Myocyte (in vitro differentiated cells): Measurements from ENCODE around the gene PPP1R3G. TPM values are rescaled to one million over a fixed set of nuclear protein-coding genes. Genes with fewer than 3 reads are reported as not detected.
"Not testable (repeated sequence)": the region's sequence is repeated elsewhere in the genome, so short reads cannot be mapped to it uniquely, and the experiment has no call there.

Experiments used
- DNase-seq: peaks from one replicate; pipeline ENCODE4 v3.0.0-alpha.2; 2012; ENCODE audit warnings: low read depth
- total RNA-seq: library from RNA; depleted of rRNA; stranded (reverse); fragments of >200 nt; gene quantifications from 2 replicates; pipeline ENCODE4 v1.2.3, GENCODE V29; 2014

Gene PPP1R3G
- total RNA-seq, 1 donor from 2014 or later = 1.0 TPM

- no peak for DNase-seq
Measured at GRCh38 chr6:5116243-5116991, 31.3 kb downstream of the PPP1R3G start.

GRCh38 chr6:5119090-5119951 lies 34.2 kb downstream of the PPP1R3G start:
- DNase-seq = no peak

DNA sequence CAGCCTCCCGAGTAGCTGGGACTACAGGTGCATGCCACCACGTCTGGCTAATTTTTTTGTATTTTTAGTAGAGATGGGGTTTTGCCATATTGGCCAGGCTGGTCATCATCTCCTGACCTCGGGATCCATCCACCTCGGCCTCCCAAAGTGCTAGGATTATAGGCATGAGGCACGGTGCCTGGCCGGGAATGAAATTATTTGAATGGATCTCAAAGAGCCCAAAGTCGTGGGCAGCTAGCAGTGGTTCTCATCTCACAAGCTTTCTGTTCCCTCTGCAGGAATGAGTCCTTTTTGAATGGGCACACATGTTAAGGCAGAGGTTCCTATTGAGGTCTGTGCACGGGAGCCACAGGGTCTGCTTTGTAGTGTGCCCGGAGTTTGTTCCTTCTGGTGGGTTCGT lies 34.9 kb downstream of the PPP1R3G start:
- no peak for DNase-seq

DNA sequence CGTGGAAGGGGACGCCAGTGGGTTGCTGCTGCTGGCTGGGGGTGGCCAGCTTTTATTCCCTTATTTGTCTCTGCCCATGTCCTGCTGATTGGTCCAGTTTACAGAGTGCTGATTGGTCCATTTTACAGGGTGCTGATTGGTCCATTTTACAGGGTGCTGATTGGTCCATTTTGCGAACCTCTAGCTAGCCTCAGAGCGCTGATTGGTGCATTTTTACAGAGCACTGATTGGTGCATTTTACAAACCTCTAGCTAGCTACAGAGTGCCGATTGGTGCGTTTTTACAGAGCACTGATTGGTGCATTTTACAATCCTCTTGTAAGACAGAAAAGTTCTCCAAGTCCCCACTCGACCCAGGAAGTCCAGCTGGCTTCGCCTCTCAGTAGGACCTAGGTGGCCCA lies 35.4 kb downstream of the PPP1R3G start:
- not testable (repeated sequence) for DNase-seq

GRCh38 chr6:5121479-5121878 lies 36.3 kb downstream of the PPP1R3G start:
- DNase-seq = no peak

DNA sequence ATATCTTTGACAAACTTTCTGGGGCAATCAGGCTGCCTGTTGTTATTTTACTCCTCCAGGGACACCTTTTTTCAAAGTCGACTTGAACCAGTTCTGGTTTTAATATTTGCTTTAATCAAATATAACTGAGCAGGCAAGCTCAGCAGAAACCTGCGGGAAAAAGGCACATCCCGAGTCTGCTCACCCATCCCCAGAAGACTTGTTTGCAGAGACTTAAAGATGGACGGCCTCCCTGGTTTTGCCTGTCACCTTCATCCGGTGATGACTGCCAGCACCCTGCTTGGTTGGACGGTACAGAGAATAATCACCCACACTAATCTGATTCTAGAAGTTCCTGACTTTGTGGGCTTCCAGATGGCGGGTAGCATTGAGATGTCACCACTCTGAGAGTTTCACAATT lies 36.8 kb downstream of the PPP1R3G start:
- DNase-seq = no peak

DNA sequence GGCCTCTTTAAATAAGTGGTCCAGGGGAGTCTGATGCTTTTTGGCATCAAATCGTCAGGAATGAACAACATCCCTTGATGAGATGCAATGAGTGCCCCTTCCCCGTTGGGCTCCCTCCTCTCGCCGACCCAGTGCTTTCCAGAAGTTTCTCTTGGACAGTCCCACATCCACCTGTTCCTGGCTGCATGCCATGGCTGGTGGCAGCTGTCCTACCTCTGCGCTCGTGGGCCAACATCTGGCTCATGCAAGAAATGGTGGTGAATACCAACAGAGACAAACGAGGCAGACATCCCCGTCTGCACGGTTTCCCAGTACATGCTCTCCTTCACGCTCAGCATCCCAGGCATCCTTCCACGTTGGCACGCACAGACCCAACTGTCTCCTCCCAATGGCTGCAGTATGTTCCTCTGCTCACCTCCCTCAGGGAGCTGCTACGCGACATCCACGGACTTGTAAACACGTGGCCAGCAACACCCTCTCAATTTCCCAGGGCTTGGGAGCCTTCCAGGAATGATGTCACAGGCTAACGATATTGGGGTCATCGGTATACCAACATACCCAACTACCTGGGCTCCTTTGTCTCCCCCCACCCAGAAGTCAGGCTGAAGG lies 37.5 kb downstream of the PPP1R3G start:
- no peak for DNase-seq

DNA sequence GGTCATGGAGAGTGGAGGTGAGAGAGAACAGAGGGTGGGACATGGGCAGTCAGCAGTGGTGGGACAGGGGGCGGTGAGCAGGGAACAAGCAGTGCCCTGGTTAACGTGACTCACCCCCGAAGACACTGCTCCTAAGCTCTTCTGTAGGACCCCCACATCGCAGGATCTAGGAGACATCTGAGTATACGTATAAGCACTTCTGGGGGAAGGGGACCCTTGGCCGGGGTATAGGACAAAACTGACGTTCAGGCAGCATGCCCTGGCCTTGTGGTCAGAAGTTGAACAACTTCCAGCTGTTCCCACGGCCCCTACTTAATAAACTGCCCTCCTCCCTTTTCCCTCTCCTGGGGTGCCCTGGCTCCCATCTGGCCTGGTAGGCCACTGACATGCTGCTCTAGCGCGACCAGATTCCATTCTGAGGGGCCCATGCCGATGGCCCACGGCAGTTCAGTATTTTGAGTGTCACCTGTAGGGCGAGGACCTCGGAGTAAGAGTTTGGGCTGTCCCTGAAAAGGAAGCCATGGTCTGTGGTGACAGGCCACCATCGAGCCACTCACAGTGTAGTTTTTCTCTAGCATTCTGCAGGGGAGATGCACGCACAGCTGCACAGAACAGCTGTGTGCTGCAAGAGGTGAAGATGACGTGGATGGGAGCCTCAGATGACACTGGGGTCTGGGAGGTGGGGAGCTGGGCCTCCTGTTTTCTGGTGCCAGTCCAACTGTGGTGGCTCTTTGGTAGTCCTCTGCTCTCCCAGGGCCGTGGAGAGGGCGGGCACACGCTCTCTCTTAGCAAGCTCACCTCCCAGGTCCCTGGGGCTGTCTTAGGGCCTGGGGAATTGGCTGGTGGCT lies 38.4 kb downstream of the PPP1R3G start:
- no peak for DNase-seq

DNA sequence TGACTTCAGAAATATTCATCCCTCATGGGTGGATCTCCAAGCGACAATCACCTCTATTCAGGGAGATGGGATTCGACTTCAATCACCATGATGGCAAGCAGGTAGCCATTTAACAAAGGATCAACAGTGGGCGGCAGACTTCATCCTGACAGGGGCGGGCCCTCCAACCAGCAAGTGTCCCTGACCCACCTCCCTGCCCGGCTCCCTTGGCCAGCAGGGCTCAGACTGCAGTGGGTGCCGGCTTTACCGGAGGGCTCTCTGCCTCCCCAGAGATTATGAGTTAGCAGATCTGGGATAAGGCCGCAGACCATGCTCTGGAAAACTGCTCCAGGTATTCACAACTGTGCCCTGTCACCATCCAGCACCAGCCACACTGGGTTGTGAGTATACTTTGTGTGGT lies 39.4 kb downstream of the PPP1R3G start:
- DNase-seq = no peak

DNA sequence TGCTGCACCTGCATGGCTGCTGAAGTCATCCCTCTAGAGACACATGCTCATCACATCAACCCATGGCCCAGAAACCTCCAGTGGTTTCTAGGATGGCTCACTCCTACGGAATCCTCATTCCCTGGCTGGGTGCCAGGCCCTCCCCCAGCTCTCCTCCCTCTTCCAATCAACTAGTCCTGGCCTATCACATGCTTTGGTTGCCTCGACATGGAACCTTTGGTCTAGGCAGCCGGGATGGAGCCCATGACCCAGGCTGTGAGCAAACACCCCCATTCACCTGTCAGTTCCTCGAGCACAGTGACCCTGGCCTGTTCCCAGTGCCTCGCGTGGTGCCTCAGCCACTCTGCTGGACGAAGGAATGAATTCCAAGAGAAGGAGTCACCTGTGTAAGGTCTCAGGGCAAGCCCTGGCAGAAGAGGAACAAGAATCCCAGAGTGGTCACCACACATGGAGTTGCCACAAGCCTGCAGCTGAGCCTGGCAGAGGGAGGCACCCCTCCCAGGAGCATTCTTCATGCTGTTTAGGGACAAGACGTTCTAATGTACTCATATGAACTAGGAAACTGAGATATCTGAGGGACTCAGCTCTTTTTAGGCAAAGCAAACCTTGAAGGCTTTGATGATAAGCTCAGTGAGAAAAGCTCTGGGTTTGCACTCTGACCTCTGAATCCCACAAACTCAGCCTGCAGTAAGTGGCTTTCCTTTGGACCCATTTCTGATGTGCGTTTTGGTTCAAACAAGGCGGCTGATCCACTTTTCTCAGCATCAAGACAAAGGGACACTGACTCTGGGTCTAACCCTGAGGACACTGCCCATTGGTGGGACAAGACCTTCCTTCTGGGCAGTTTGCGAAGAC lies 40.2 kb downstream of the PPP1R3G start:
- peak; percentile 59 for DNase-seq

- DNase-seq = no peak
Measured at GRCh38 chr6:5126214-5126613, 41.1 kb downstream of the PPP1R3G start.

GRCh38 chr6:5127106-5127687 lies 42.1 kb downstream of the PPP1R3G start:
- DNase-seq = no peak

DNA sequence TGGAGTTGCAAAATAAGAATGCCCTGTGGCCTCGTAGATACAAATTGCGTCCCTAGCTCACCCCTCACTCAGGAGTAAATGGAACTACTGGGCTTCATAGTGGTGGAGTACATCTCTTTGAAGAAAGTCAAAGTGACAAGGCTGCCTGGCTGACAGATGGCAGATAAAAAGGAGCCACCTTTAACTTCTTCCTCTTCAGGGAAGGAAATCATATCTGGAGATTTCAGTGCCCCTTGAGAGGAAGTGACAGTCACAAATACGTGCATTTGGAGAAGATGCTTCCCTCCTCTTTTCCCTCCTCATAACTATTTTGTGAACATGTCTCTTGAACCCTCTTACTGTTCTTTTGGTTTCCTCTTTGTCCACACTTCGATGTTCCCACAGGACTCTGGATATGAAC lies 43.2 kb downstream of the PPP1R3G start:
- no peak for DNase-seq

GRCh38 chr6:5130135-5130866 lies 45.2 kb downstream of the PPP1R3G start:
- DNase-seq = no peak

DNA sequence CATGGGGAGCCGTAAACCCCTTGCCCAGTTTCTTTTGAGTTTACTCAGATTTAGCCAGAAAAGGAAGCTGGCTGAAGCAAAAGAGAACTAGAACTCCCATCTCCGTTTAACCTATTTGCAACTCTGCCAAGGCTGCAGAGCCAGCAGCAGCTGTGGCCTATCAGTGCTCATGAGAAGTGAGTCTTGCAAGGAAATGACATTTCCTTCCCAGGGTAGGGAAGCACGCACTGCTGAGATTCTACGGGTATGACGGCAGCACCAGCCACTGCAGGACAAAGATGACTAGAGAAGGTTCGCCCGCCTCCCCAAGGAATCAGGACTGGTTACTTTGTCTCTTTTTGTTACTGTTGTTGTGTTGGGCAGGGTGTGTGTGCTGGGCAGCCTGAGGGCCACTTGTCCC lies 47.6 kb downstream of the PPP1R3G start:
- DNase-seq = peak; percentile 58

DNA sequence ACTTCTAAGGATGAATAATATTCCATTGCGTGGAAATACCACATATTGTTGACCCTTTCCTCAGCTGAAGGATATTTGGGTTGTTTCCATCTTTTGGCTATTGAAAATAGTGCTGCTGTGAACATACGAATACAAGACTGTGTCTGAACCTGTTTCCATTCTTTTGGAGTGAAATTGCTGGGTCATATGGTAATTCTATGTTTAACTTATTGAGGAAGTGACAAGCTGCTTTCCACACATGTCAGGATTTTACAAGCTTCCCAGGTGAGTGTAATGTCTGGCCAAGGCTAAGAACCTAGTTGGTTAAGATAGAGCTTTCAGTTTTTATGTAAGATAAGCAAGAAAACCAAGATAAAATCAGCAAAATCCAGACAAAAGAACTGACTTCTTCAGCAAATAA lies 48.8 kb downstream of the PPP1R3G start:
- DNase-seq = no peak

DNA sequence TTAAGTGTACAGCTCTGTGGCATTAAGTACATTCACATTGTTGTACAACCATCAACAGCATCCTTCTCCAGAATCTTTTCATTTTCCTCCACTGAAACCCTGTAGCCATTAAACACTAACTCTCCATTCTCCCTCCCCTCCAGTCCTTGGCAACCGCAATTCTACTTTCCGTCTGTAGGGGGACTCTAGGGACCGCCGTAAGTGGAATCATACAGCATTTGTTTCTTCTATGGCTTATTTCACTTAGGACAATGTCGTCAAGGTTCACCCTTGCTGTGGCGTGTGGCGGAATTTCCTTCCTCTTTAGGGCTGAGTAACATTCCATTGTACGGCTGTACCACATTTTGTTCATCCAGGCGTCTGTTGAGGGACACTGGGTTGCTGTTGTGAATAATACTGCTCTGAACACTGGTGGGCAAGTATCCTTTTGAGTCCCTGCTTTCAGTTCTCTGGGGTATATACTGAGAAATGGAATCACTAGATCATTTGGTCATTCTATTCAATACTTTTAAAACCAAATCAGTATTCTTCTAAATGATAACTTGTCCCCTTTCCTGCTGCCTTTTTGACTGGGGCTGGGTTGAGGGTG lies 50.7 kb downstream of the PPP1R3G start:
- DNase-seq = peak; percentile 17

- no peak for DNase-seq
Measured at GRCh38 chr6:5136851-5137250, 51.7 kb downstream of the PPP1R3G start.
